ENCODE measurements around the gene HDGFL3. TPM values are rescaled to one million over a fixed set of nuclear protein-coding genes. Genes with fewer than 3 reads are reported as not detected.

The HDGFL3 gene
- total RNA-seq, 1 donor from 2014 or later: 27.7 TPM

GRCh38 chr15:83199288-83199687 is 8.3 kb downstream of the HDGFL3 start:
- TF ChIP-seq POLR2AphosphoS5 (IDR thresholded peaks at IDR 0.05; ENCODE audit: insufficient read depth in 1 of 2, low read depth in 1 of 2) (no peak), CTCF (IDR thresholded peaks at IDR 0.05) (no peak), POLR2A (IDR thresholded peaks at IDR 0.05) (no peak)
- H3K9me3 ChIP-seq: no peaks in the 10 kb centered on the region
- H3K27ac ChIP-seq: no peak overlapping the region
- no peaks in the 10 kb centered on the region for H3K36me3 ChIP-seq
- no peak overlapping the region for H3K4me3 ChIP-seq
- DNase-seq (ENCODE audit: extremely low spot score in 2 of 2): no peak
- intact Hi-C loops (cut with DNase I): no loop called here
- H3K27me3 ChIP-seq: no peaks in the 10 kb centered on the region
- peaks cover 7% of the 10 kb centered on the region for H3K4me1 ChIP-seq

- Histone ChIP-seq H3K4me1 (peaks cover 12% of the 10 kb centered on the region), H3K4me3 (no peak overlapping the region), H3K36me3 (no peaks in the 10 kb centered on the region), H3K9me3 (no peaks in the 10 kb centered on the region), H3K27me3 (no peaks in the 10 kb centered on the region), H3K27ac (no peak overlapping the region)
- DNase-seq (ENCODE audit: extremely low spot score in 2 of 2): no peak
- intact Hi-C loops (cut with DNase I): no loop called here
- no peak for TF ChIP-seq POLR2AphosphoS5 (IDR thresholded peaks at IDR 0.05; ENCODE audit: insufficient read depth in 1 of 2, low read depth in 1 of 2)
- TF ChIP-seq CTCF (IDR thresholded peaks at IDR 0.05): no peak
- TF ChIP-seq POLR2A (IDR thresholded peaks at IDR 0.05): no peak
Measured at GRCh38 chr15:83198476-83198875, 9.1 kb downstream of the HDGFL3 start.

GRCh38 chr15:83194528-83194927 is 13.1 kb downstream of the HDGFL3 start:
- Histone ChIP-seq H3K4me3 (no peak overlapping the region), H3K9me3 (no peaks in the 10 kb centered on the region), H3K4me1 (peaks cover 20% of the 10 kb centered on the region), H3K27me3 (no peaks in the 10 kb centered on the region), H3K27ac (no peak overlapping the region), H3K36me3 (no peaks in the 10 kb centered on the region)
- intact Hi-C loops (cut with DNase I): no loop called here
- no peak for DNase-seq (ENCODE audit: extremely low spot score in 2 of 2)
- TF ChIP-seq POLR2AphosphoS5 (IDR thresholded peaks at IDR 0.05; ENCODE audit: insufficient read depth in 1 of 2, low read depth in 1 of 2): no peak
- no peak for TF ChIP-seq CTCF (IDR thresholded peaks at IDR 0.05)
- no peak for TF ChIP-seq POLR2A (IDR thresholded peaks at IDR 0.05)

GRCh38 chr15:83193721-83194120 is 13.9 kb downstream of the HDGFL3 start:
- Histone ChIP-seq H3K9me3 (no peaks in the 10 kb centered on the region), H3K4me3 (no peak overlapping the region), H3K36me3 (no peaks in the 10 kb centered on the region), H3K27ac (no peak overlapping the region), H3K27me3 (no peaks in the 10 kb centered on the region), H3K4me1 (peaks cover 20% of the 10 kb centered on the region)
- TF ChIP-seq POLR2AphosphoS5 (IDR thresholded peaks at IDR 0.05; ENCODE audit: insufficient read depth in 1 of 2, low read depth in 1 of 2) (no peak), CTCF (IDR thresholded peaks at IDR 0.05) (no peak), POLR2A (IDR thresholded peaks at IDR 0.05) (no peak)
- no peak for DNase-seq (ENCODE audit: extremely low spot score in 2 of 2)
- intact Hi-C loops (cut with DNase I): no loop called here

GRCh38 chr15:83192742-83193141 is 14.9 kb downstream of the HDGFL3 start:
- peaks cover 20% of the 10 kb centered on the region for H3K4me1 ChIP-seq
- H3K4me3 ChIP-seq: no peak overlapping the region
- no peaks in the 10 kb centered on the region for H3K36me3 ChIP-seq
- intact Hi-C loops (cut with DNase I): no loop called here
- no peak for DNase-seq (ENCODE audit: extremely low spot score in 2 of 2)
- H3K27me3 ChIP-seq: no peaks in the 10 kb centered on the region
- H3K27ac ChIP-seq: no peak overlapping the region
- no peak for TF ChIP-seq CTCF (IDR thresholded peaks at IDR 0.05)
- no peak for TF ChIP-seq POLR2A (IDR thresholded peaks at IDR 0.05)
- no peak for TF ChIP-seq POLR2AphosphoS5 (IDR thresholded peaks at IDR 0.05; ENCODE audit: insufficient read depth in 1 of 2, low read depth in 1 of 2)
- no peaks in the 10 kb centered on the region for H3K9me3 ChIP-seq
